OCI-LY7 (cell line): ENCODE results near the gene SLC4A4.

ENCODE experiments used
- EZH2phosphoT487 ChIP-seq: fragments of 200-600 bp; sonication (generic); IDR thresholded peaks from 2 replicates; pipeline ENCODE4 v1.6.1; 2018; ENCODE audit warnings: low read depth, borderline replicate concordance, mild to moderate bottlenecking, mixed run types, antibody characterized with exemption, low read length, moderate library complexity, mixed read lengths
- TF ChIP-seq, protein P1 (sequence below): fragments of 200-600 bp; sonication (generic); conservative IDR thresholded peaks from 2 replicates; pipeline ENCODE4 v1.5.1; 2014; ENCODE audit warnings: mild to moderate bottlenecking, antibody characterized with exemption, low read length, moderate library complexity, mixed read lengths

DNA sequence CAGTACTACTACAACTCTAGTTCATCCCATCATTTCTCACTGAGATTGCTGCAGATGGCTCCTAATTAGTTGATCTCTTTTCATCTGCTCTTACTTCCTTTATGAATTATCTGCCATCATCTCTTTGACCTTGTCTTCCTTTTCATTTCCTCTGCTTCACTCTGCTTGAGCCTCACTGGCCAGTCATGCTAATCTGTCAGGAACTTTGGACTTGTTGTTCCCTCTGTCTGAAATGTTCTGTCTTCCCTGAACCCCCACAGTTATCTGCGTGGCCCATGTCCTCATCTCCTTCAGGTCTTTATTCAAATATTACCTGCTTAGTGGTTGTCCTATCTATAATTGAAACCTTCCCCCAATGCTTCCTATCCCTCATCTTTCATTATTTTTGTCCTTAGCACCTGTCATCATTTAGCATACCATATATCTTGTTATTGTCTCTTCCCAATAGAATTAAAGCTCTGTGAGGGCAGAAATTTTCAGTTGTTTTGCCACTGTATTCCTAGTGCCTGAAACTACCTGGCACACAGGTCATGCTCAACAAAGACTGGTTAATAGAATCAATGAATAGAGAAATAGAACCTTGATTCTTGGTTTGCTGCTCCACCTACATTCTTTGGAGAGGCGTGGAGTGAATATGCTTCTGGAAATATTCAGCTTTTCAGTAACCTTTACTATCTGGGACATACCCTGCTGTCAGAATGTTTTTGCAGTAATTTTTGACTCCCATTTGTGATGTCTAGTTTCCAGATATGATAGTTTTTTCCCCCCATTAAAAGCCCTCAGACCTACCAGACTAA, 5.0 kb downstream of the SLC4A4 start:
- TF ChIP-seq, protein P1, sequence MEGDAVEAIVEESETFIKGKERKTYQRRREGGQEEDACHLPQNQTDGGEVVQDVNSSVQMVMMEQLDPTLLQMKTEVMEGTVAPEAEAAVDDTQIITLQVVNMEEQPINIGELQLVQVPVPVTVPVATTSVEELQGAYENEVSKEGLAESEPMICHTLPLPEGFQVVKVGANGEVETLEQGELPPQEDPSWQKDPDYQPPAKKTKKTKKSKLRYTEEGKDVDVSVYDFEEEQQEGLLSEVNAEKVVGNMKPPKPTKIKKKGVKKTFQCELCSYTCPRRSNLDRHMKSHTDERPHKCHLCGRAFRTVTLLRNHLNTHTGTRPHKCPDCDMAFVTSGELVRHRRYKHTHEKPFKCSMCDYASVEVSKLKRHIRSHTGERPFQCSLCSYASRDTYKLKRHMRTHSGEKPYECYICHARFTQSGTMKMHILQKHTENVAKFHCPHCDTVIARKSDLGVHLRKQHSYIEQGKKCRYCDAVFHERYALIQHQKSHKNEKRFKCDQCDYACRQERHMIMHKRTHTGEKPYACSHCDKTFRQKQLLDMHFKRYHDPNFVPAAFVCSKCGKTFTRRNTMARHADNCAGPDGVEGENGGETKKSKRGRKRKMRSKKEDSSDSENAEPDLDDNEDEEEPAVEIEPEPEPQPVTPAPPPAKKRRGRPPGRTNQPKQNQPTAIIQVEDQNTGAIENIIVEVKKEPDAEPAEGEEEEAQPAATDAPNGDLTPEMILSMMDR: no peak
- TF ChIP-seq EZH2phosphoT487: no peak
